Measurements from ENCODE around the gene RPP30.

Gene RPP30

DNA sequence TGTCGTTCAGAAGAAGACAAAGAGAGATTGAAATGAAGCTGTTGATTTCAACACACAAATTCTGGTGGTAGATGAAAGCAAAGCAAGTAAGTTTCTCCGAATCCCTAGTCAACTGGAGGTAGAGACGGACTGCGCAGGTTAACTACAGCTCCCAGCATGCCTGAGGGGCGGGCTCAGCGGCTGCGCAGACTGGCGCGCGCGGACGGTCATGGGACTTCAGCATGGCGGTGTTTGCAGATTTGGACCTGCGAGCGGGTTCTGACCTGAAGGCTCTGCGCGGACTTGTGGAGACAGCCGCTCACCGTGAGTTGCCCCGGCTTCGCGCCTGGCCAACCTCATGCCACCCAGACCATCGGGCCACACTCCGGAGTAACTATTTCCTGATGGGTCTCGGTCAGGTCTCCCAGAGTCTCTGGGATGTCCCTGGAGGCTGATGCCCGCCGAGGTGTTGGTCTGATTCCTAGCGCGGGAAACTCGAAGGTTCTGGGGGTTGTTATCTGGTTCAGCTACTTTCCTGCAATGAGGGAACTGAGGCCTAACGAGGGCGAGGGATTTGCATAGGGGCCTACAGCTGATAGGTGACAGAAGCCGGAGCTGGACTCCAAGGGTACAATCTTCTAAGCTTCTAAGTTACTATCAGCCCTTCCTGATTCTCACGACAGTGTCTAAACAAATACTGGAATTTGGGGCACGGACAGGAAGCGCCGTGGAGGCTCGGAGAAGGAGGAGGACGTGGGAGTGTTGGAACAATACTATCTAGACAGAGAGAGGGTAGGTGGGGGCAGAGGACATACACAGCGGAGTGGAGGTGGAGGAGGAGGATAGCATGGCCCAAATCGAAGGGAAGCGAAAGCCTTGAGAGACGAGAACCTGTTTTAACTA is at the start of gene RPP30:
Gene RPP30, plus strand, starts transcription at position 209 of the 882 bp plus-strand sequence. Its CDS starts 13 bp downstream, at position 222.
- peak; percentile 86 for DNase-seq (ENCODE audit: low spot score)

DNA sequence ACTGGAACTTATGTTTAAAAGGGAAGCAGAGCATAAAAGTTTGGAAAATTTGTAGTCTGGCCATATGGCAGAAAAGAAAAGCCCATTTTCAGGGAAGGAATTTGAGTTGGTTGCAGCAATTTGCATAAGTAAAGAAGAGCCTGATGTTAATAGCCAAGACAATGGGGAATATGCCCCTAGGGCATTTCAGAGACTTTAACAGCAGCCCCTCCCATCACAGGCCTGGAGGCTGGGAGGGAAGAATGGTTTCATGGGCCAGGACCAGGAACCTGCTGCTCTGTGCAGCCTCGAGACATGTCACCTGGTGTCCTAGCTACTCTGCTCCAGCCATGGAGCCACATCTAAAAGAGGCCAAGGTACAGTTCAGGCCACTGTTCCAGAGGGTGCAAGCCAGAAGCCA is 49.3 kb upstream of the RPP30 start:
- no peak for DNase-seq (ENCODE audit: low spot score)

DNA sequence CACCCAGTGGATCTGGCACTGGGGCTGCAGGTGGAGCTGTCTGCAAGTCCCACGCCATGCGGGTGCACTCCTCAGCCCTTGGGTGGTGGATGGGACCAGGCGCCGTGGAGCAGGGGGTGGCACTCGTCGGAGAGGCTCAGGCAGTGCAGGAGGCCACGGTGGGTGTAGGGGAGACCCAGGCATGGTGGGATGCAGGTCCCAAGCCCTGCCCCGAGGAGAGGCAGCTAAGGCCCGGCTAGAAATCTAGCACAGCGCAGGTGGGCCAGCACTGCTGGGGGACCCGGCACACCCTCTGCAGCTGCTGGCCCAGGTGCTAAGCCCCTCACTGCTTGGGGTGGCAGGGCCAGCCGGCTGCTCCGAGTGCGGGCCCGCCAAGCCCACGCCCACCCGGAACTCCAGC is 39.7 kb upstream of the RPP30 start:
- DNase-seq (ENCODE audit: low spot score): no peak

- DNase-seq (ENCODE audit: low spot score): no peak
Measured at GRCh38 chr10:90834326-90834725, 37.4 kb upstream of the RPP30 start.

- DNase-seq (ENCODE audit: low spot score): no peak
Measured at GRCh38 chr10:90837486-90837885, 34.3 kb upstream of the RPP30 start.

GRCh38 chr10:90842725-90843124 is 29.0 kb upstream of the RPP30 start:
- no peak for DNase-seq (ENCODE audit: low spot score)

- DNase-seq (ENCODE audit: low spot score): no peak
Measured at GRCh38 chr10:90845726-90846125, 26.0 kb upstream of the RPP30 start.

- DNase-seq (ENCODE audit: low spot score): no peak
Measured at GRCh38 chr10:90846746-90847145, 25.0 kb upstream of the RPP30 start.

DNA sequence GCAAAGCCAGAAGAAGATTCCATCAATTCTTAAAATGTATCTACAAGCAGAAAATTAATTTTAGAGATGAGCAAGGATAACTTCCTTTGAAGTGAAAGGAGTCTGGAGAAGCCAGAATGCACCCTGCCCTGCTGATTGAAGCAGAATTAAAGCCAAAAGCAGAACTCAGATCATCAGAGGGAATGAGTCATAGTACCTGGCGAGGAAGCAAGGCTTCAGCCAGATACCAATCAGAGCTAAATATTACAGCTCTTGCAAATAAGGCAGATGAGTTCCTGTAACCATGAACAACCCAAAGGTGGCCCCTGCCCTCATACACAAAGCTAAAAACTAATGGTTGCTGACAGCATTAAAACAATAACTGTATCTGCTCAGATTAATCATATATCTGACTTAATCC is 24.3 kb upstream of the RPP30 start:
- no peak for DNase-seq (ENCODE audit: low spot score)

GRCh38 chr10:90849956-90850749 is 21.6 kb upstream of the RPP30 start:
- no peak for DNase-seq (ENCODE audit: low spot score)

- DNase-seq (ENCODE audit: low spot score): no peak
Measured at GRCh38 chr10:90855126-90855525, 16.6 kb upstream of the RPP30 start.

DNA sequence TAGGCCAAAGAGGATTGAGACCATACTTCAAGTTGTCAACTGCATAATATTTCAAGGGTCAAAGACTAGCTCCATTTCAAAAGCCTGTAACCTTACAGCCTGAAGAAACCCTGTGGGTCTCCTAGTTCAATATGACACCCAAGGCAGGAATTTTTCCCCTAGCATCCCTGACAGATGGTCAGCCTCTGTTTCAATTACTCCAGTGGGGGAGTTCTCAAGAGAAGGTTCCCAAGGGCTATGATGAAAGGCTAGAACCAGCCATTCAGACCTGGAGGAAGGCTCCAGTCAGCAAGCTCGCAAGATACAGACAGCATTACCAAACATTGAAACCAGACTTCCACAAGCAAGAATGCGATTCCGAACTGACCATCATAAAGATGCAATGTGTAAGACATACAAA is 15.5 kb upstream of the RPP30 start:
- DNase-seq (ENCODE audit: low spot score): no peak

- DNase-seq (ENCODE audit: low spot score): no peak
Measured at GRCh38 chr10:90856964-90857634, 14.7 kb upstream of the RPP30 start.

DNA sequence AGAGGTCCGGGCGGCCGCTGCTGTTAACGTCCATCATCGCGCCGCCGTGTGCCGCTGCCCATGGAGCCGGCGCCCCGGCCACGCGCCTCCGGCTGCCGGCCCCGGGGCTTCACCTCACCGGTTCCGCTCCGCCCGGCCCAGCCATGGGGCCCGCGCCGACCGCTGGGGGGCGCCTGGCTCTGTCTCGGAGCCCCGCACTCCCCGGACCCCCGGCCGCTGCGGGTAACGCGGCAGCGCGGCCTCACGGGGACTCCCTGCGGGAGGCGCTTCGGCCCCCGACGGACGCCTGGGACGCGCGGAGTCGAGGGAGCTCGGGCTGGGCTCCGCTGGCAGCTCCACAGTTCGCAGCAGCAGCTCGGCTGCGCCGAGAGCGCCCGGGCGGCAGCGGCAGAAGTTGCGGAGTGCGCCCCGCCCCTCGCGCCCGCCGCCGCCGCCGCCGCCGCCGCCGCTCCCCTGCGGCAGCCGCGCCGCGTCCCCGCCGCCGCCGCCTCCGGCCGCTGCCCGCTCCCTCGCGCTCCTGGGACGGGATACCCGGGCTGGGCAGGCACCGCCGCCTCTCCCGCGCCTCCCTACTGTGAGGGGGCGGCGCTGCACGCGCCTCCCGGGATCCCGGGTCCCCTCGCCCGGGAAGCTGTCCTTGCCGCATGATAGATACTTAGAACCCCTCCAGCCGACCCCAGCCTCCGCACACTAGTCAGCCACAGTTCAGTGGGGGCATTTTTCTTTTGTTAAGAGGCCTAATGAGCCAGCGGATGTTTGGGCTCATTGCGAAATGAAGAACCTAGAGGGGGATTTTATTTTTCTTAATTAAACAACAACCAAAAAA is 13.9 kb upstream of the RPP30 start, which contains the start of gene HTR7:
Gene HTR7, minus strand, starts transcription at position 405 of the 826 bp plus-strand sequence. Its CDS starts 368 bp downstream, at position 37.
- DNase-seq (ENCODE audit: low spot score): no peak

DNA sequence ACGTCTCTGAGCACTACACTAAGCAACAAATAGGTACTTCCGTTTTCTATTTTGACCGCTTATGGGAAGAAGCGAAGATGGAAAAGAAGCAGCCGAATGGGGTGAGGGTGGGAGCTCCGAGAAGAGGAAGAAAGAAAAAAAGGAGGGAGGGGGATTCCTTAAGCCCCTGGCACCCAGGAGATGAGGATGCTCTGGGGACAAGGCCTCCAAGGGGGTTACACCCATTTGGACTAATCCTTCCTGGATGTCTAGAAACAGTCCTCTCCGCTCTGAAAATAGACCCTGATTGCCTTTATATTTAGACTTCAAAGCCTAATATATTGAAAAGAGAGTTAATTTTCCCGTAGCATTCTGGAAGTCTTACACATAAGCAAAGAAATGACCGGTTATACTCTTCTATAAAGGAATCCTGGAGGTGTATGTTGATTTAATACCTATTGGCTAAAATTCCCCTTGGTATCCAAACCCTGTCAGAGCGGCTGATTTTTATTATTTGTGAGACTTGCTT is 13.3 kb upstream of the RPP30 start:
- DNase-seq (ENCODE audit: low spot score): no peak

DNA sequence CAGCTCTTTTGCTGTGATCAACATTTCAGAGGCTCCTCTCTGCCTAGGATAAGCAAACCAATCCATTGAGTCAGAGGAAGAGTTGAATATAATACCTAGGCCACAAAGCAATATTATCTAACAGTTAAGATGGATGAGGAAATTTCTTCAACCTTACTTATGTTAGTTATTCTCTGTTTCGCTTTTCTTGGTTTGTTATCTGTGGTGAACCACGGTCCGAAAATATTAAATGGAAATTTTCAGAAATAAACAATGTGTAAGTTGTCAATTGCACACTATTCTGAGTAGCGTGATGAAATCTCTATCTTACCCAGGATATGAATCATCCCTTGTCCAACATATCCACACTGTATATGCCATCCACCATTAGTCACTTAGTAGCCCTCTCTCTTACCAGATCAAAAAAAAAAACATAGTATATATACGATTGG is 12.4 kb upstream of the RPP30 start:
- peak; percentile 62 for DNase-seq (ENCODE audit: low spot score)

DNA sequence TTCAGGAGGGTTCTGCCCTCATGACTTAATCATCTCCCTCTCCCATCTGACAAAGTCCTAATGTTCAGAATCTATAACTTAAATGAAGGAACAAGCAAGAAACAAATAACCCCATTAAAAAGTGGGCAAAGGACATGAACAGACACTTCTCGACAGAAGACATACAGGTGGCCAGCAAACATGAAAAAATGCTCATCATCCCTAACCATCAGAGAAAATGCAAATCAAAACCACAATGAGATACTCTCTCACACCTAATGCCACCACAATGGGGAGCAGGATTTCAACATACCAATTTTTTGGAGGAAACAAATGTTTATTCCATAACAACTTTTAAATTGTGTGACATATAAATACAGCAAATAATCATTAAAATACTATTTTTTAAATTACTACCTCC is 11.0 kb upstream of the RPP30 start:
- DNase-seq (ENCODE audit: low spot score): no peak

GRCh38 chr10:90862908-90863514 is 8.8 kb upstream of the RPP30 start:
- DNase-seq (ENCODE audit: low spot score): peak; percentile 20

DNA sequence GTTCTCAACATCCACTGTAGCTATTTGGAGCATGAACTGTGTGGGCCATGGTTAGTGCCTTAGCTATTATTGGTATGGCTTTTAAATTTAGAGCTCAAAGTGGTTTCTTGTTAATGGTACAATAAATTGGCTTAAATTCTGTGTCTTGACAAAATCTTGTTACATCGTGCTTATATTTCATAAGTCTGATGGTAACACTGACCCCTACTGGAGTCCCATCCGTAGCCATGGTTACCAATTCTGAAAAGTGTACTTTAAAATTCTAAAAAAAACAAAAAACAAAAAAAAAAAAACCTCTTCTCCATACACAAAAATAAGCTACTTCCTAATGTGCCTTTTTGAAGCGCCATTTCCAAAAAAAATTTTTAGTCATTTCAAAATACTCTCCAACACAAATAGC is 6.4 kb upstream of the RPP30 start:
- DNase-seq (ENCODE audit: low spot score): no peak

DNA sequence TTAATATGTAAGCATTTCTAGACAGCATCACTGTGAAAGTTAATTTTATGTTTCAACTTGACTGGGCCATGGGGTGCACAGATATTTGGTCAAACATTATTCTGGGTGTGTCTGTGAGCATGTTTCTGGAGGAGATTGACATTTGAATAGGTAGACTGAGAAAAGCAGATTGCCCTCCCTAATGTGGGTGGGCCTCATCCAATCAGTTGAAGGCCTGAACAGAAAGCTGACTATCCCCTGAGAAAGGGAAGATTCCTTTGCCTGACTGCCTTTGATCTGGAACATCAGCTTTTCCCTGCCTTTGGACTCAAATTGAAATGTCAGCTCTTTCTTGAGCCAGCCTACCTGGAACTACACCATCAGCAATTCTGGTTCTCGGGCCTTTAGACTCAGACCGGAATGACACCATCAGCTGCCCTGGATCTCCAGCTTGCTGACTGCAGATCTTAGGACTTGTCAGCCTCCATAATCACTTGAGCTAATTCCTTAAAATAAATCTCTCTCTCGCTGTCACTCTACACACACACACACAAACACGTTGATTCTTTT is 5.7 kb upstream of the RPP30 start:
- DNase-seq (ENCODE audit: low spot score): no peak

Measured in COLO829 (cell line).